Kidney epithelial cell (primary cell): ENCODE results near the gene CLCN3. TPM values are rescaled to one million over a fixed set of nuclear protein-coding genes. Genes with fewer than 3 reads are reported as not detected.
"Not testable (repeated sequence)": the region's sequence is repeated elsewhere in the genome, so short reads cannot be mapped to it uniquely, and the experiment has no call there.

Experiments used
- DNase-seq: peaks from one replicate; pipeline ENCODE4 v3.0.0-alpha.2; 2010; ENCODE audit warnings: low read depth
- H3K27me3 ChIP-seq: 2 replicates; pipeline ENCODE4 v1.6.0; 2011; ENCODE audit warnings: low read length; ENCODE audit not compliant: control insufficient read depth, insufficient read depth
- H3K36me3 ChIP-seq: 2 replicates; pipeline ENCODE4 v1.5.1; 2011; ENCODE audit warnings: low read length; ENCODE audit not compliant: control insufficient read depth, insufficient read depth
- H3K4me3 ChIP-seq: 2 replicates; pipeline ENCODE4 v1.5.1; 2011; ENCODE audit warnings: low read depth, mild to moderate bottlenecking, control low read depth, low read length
- CTCF ChIP-seq: IDR thresholded peaks from 2 replicates; pipeline ENCODE4 v1.5.1; 2011; ENCODE audit warnings: mild to moderate bottlenecking, moderate library complexity, low read length, control low read depth, inconsistent platforms; ENCODE audit not compliant: insufficient read depth, poor library complexity, severe bottlenecking
- total RNA-seq: library from RNA; depleted of rRNA; stranded (reverse); fragments of >200 nt; gene quantifications from 2 replicates; pipeline ENCODE4 v1.2.3, GENCODE V29; 2015

The CLCN3 gene
- total RNA-seq: 52.9 and 58.3 TPM in 2 replicates

- DNase-seq: peak; percentile 81
- Histone ChIP-seq H3K4me3 (peak within 1 kb of the TSS; percentile 74), H3K27me3 (no peaks in the 10 kb centered on the region), H3K36me3 (no peaks in the 10 kb centered on the region)
- no peak for TF ChIP-seq CTCF
These were observed at the start of gene CLCN3 for GRCh38 chr4:169619958-169620879. CLCN3 (plus strand) TSS chr4:169620578; CDS start chr4:169635929, 15,351 bp downstream.

- not testable (repeated sequence) for H3K27me3 ChIP-seq, H3K4me3 ChIP-seq, H3K36me3 ChIP-seq, DNase-seq
These were observed 49.4 kb upstream of the CLCN3 start for GRCh38 chr4:169571012-169571411.

GRCh38 chr4:169571435-169571834 lies 48.9 kb upstream of the CLCN3 start:
- Histone ChIP-seq H3K4me3 (no peak overlapping the region), H3K27me3 (no peaks in the 10 kb centered on the region), H3K36me3 (no peaks in the 10 kb centered on the region)
- no peak for DNase-seq
- TF ChIP-seq CTCF: no peak

GRCh38 chr4:169573889-169574288 lies 46.5 kb upstream of the CLCN3 start:
- Histone ChIP-seq H3K36me3 (no peaks in the 10 kb centered on the region), H3K27me3 (no peaks in the 10 kb centered on the region), H3K4me3 (no peak overlapping the region)
- DNase-seq: no peak
- no peak for TF ChIP-seq CTCF

- H3K4me3 ChIP-seq: no peak overlapping the region
- DNase-seq: no peak
- no peak for TF ChIP-seq CTCF
- H3K36me3 ChIP-seq: no peaks in the 10 kb centered on the region
- no peaks in the 10 kb centered on the region for H3K27me3 ChIP-seq
These were observed 38.2 kb upstream of the CLCN3 start for GRCh38 chr4:169582203-169582602.

- Histone ChIP-seq H3K27me3 (no peaks in the 10 kb centered on the region), H3K36me3 (no peaks in the 10 kb centered on the region), H3K4me3 (no peak overlapping the region)
- TF ChIP-seq CTCF: no peak
- DNase-seq: no peak
These were observed 37.7 kb upstream of the CLCN3 start for GRCh38 chr4:169582706-169583105.
